Stromal cell of bone marrow (primary cell): ENCODE data around the gene TIGD2.

Source experiments
- DNase-seq: peaks from one replicate; pipeline ENCODE4 v3.0.0-alpha.2; 2012; ENCODE audit warnings: low read depth

The TIGD2 gene

GRCh38 chr4:89162987-89163386 is 51.7 kb downstream of the TIGD2 start:
- DNase-seq: no peak

- DNase-seq: no peak
Measured at GRCh38 chr4:89164400-89164799, 53.1 kb downstream of the TIGD2 start.
